Measurements from ENCODE around the gene MAMLD1.

The MAMLD1 gene

DNA sequence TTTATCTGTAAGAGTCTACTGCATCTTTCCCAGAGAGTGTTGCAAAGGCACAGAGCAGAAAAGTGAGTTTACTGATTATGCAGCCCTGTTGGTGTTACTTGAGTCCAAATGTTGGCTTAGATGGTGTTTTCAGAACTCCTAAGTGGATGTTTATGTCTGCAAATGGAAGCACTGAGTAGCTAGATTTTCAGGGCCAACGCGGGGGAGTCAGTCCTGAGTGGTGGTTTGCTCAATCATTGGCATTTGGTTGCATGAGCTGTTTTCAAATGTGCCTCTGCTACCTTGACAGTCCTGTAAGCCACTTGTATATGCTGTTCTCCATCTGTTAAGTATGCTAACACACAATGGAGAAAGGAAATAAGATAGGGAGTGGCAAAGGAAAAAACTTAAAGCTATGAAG lies 45.4 kb downstream of the MAMLD1 start:
- no peak overlapping the region for H2AFZ ChIP-seq (ENCODE audit: low read depth, low read length, severe bottlenecking)

DNA sequence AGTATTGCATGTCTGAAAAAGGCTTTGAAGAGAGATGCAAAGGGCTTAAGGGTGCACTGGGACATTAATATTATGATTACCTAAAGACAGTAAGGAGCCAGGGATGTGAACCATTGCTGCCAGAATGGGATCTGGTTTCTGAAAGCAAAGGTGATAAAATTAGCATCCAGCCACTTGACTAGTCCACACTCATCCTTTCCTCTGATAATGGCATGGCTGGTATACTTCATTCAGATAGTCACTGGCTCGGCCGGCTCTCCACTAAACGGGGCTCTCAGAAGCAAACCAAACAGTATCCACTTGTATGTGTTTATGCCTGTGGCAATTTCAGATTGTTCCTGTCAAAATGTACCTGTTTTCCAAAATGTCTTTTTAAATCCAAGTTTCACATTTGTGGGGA lies 46.4 kb downstream of the MAMLD1 start:
- no peaks in the 10 kb centered on the region for H3K9me3 ChIP-seq (ENCODE audit: insufficient read depth, low read length)
- no peaks in the 10 kb centered on the region for H3K36me3 ChIP-seq (ENCODE audit: low read length)
- no peak overlapping the region for H3K9ac ChIP-seq (ENCODE audit: low read length)
- H3K27ac ChIP-seq (ENCODE audit: low read depth, low read length): no peak overlapping the region
- no peaks in the 10 kb centered on the region for H3F3A ChIP-seq (ENCODE audit: insufficient read depth)
- no peaks in the 10 kb centered on the region for H4K20me1 ChIP-seq (ENCODE audit: low read depth, low read length)
- TF ChIP-seq, protein P1, sequence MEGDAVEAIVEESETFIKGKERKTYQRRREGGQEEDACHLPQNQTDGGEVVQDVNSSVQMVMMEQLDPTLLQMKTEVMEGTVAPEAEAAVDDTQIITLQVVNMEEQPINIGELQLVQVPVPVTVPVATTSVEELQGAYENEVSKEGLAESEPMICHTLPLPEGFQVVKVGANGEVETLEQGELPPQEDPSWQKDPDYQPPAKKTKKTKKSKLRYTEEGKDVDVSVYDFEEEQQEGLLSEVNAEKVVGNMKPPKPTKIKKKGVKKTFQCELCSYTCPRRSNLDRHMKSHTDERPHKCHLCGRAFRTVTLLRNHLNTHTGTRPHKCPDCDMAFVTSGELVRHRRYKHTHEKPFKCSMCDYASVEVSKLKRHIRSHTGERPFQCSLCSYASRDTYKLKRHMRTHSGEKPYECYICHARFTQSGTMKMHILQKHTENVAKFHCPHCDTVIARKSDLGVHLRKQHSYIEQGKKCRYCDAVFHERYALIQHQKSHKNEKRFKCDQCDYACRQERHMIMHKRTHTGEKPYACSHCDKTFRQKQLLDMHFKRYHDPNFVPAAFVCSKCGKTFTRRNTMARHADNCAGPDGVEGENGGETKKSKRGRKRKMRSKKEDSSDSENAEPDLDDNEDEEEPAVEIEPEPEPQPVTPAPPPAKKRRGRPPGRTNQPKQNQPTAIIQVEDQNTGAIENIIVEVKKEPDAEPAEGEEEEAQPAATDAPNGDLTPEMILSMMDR (IDR thresholded peaks at IDR 0.05; ENCODE audit: insufficient read depth, low read length, poor library complexity, severe bottlenecking): no peak
- no peak for TF ChIP-seq EZH2phosphoT487 (conservative IDR thresholded peaks at IDR 0.05; ENCODE audit: low read length)
- H3K9me2 ChIP-seq (replicated peaks; ENCODE audit: insufficient read depth, low read length): no peaks in the 10 kb centered on the region
- no peak overlapping the region for H3K4me2 ChIP-seq (ENCODE audit: low read depth, low read length, poor library complexity, severe bottlenecking)
- no peak overlapping the region for H3K4me3 ChIP-seq (ENCODE audit: insufficient read depth, low read length, poor library complexity, severe bottlenecking)
- H3K27me3 ChIP-seq (ENCODE audit: low read length): no peaks in the 10 kb centered on the region
- no peak overlapping the region for H2AFZ ChIP-seq (ENCODE audit: low read depth, low read length, severe bottlenecking)
- H3K79me2 ChIP-seq (ENCODE audit: insufficient read depth, low read length): no peaks in the 10 kb centered on the region

More for the DNA sequence above, 45.4 kb downstream of the MAMLD1 start:
- no peaks in the 10 kb centered on the region for H3K9me3 ChIP-seq (ENCODE audit: insufficient read depth, low read length)
- H3K4me2 ChIP-seq (ENCODE audit: low read depth, low read length, poor library complexity, severe bottlenecking): no peak overlapping the region
- H3K4me3 ChIP-seq (ENCODE audit: insufficient read depth, low read length, poor library complexity, severe bottlenecking): no peak overlapping the region
- H3K9me2 ChIP-seq (replicated peaks; ENCODE audit: insufficient read depth, low read length): no peaks in the 10 kb centered on the region
- no peaks in the 10 kb centered on the region for H3K79me2 ChIP-seq (ENCODE audit: insufficient read depth, low read length)
- H3K36me3 ChIP-seq (ENCODE audit: low read length): no peaks in the 10 kb centered on the region
- H3K27me3 ChIP-seq (ENCODE audit: low read length): no peaks in the 10 kb centered on the region
- H3K9ac ChIP-seq (ENCODE audit: low read length): no peak overlapping the region
- no peaks in the 10 kb centered on the region for H3F3A ChIP-seq (ENCODE audit: insufficient read depth)
- no peaks in the 10 kb centered on the region for H4K20me1 ChIP-seq (ENCODE audit: low read depth, low read length)
- no peak overlapping the region for H3K27ac ChIP-seq (ENCODE audit: low read depth, low read length)
- TF ChIP-seq EZH2phosphoT487 (conservative IDR thresholded peaks at IDR 0.05; ENCODE audit: low read length): no peak
- TF ChIP-seq, protein P1 (IDR thresholded peaks at IDR 0.05; ENCODE audit: insufficient read depth, low read length, poor library complexity, severe bottlenecking): no peak

DNA sequence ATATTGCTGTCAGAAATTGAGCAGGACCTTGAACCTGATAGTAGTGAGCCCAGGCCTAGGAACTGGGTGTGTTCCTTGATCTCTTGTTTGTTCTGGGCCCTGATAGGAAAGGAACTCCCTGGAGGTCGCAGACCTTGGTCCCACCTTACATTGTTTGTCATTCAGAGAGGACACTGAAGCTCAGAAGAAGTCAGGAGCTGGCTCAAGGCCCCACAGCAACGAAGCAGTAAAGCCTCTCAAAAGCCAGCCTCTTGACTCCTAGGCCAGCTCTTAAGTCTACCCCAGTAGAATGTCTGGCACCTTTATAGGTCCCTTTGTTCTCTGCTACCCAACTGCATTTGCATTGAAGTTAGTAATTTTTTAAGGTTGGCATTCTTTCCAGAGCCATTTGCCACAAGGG lies 46.8 kb downstream of the MAMLD1 start:
- no peaks in the 10 kb centered on the region for H3F3A ChIP-seq (ENCODE audit: insufficient read depth)

More for the DNA sequence above, 46.8 kb downstream of the MAMLD1 start:
- no peak overlapping the region for H3K4me3 ChIP-seq (ENCODE audit: insufficient read depth, low read length, poor library complexity, severe bottlenecking)
- H3K9ac ChIP-seq (ENCODE audit: low read length): no peak overlapping the region
- H3K9me2 ChIP-seq (replicated peaks; ENCODE audit: insufficient read depth, low read length): no peaks in the 10 kb centered on the region
- H2AFZ ChIP-seq (ENCODE audit: low read depth, low read length, severe bottlenecking): no peak overlapping the region
- no peaks in the 10 kb centered on the region for H3K27me3 ChIP-seq (ENCODE audit: low read length)
- H4K20me1 ChIP-seq (ENCODE audit: low read depth, low read length): no peaks in the 10 kb centered on the region
- H3K79me2 ChIP-seq (ENCODE audit: insufficient read depth, low read length): no peaks in the 10 kb centered on the region
- no peak overlapping the region for H3K4me2 ChIP-seq (ENCODE audit: low read depth, low read length, poor library complexity, severe bottlenecking)
- TF ChIP-seq, protein P1 (IDR thresholded peaks at IDR 0.05; ENCODE audit: insufficient read depth, low read length, poor library complexity, severe bottlenecking): no peak
- TF ChIP-seq EZH2phosphoT487 (conservative IDR thresholded peaks at IDR 0.05; ENCODE audit: low read length): no peak
- no peaks in the 10 kb centered on the region for H3K9me3 ChIP-seq (ENCODE audit: insufficient read depth, low read length)
- no peaks in the 10 kb centered on the region for H3K36me3 ChIP-seq (ENCODE audit: low read length)
- H3K27ac ChIP-seq (ENCODE audit: low read depth, low read length): no peak overlapping the region

Measured in SU-DHL-6 (cell line).